ENCODE results near the gene SAMD15.

Gene SAMD15

GRCh38 chr14:77353469-77354141 is 23.6 kb upstream of the SAMD15 start:
- no peak for TF ChIP-seq CTCF (IDR thresholded peaks at IDR 0.05; ENCODE audit: extremely low read depth, insufficient read depth, missing control alignments)
- in situ Hi-C loops (cut with MboI; ENCODE audit: low pct_unique_long_range_greater_than_20kb, low sequenced_read_pairs, unreplicated experiment) = no loop called here
- DNase-seq (ENCODE audit: low spot score) = no peak

GRCh38 chr14:77355811-77356210 is 21.4 kb upstream of the SAMD15 start:
- no peak for DNase-seq (ENCODE audit: low spot score)
- TF ChIP-seq CTCF (IDR thresholded peaks at IDR 0.05; ENCODE audit: extremely low read depth, insufficient read depth, missing control alignments) = no peak
- in situ Hi-C loops (cut with MboI; ENCODE audit: low pct_unique_long_range_greater_than_20kb, low sequenced_read_pairs, unreplicated experiment) = no loop called here

GRCh38 chr14:77356899-77357298 is 20.3 kb upstream of the SAMD15 start:
- in situ Hi-C loops (cut with MboI; ENCODE audit: low pct_unique_long_range_greater_than_20kb, low sequenced_read_pairs, unreplicated experiment) = no loop called here

GRCh38 chr14:77359626-77360025 is 17.6 kb upstream of the SAMD15 start:
- no peak for TF ChIP-seq CTCF (IDR thresholded peaks at IDR 0.05; ENCODE audit: extremely low read depth, insufficient read depth, missing control alignments)
- in situ Hi-C loops (cut with MboI; ENCODE audit: low pct_unique_long_range_greater_than_20kb, low sequenced_read_pairs, unreplicated experiment) = no loop called here
- no peak for DNase-seq (ENCODE audit: low spot score)

More at GRCh38 chr14:77356899-77357298, 20.3 kb upstream of the SAMD15 start:
- no peak for TF ChIP-seq CTCF (IDR thresholded peaks at IDR 0.05; ENCODE audit: extremely low read depth, insufficient read depth, missing control alignments)
- no peak for DNase-seq (ENCODE audit: low spot score)

GRCh38 chr14:77364146-77364545 is 13.0 kb upstream of the SAMD15 start:
- in situ Hi-C loops (cut with MboI; ENCODE audit: low pct_unique_long_range_greater_than_20kb, low sequenced_read_pairs, unreplicated experiment) = no loop called here

GRCh38 chr14:77369285-77369684 is 7.9 kb upstream of the SAMD15 start:
- no peak for DNase-seq (ENCODE audit: low spot score)
- no peak for TF ChIP-seq CTCF (IDR thresholded peaks at IDR 0.05; ENCODE audit: extremely low read depth, insufficient read depth, missing control alignments)
- in situ Hi-C loops (cut with MboI; ENCODE audit: low pct_unique_long_range_greater_than_20kb, low sequenced_read_pairs, unreplicated experiment) = no loop called here

More at GRCh38 chr14:77364146-77364545, 13.0 kb upstream of the SAMD15 start:
- TF ChIP-seq CTCF (IDR thresholded peaks at IDR 0.05; ENCODE audit: extremely low read depth, insufficient read depth, missing control alignments) = no peak
- DNase-seq (ENCODE audit: low spot score) = no peak
